Esophagus (tissue), 2 donors: ENCODE results near the gene ARMC8. TPM values are rescaled to one million over a fixed set of nuclear protein-coding genes. Genes with fewer than 3 reads are reported as not detected.

Source experiments
- H3K27ac ChIP-seq, 2 donors: one replicate each; pipeline ENCODE4 v1.5.1; 2013; ENCODE audit warnings: low read depth in 2 of 2, mild to moderate bottlenecking in 2 of 2, inconsistent platforms in 1 of 2, low read length in 1 of 2, moderate library complexity in 1 of 2
- H3K27me3 ChIP-seq, 2 donors: one replicate each; pipeline ENCODE4 v1.6.1; 2013; ENCODE audit warnings: low read length in 2 of 2, control low read depth in 1 of 2, mild to moderate bottlenecking in 1 of 2; ENCODE audit not compliant: insufficient read depth in 2 of 2, control insufficient read depth in 1 of 2
- H3K36me3 ChIP-seq, 2 donors: one replicate each; pipeline ENCODE4 v1.6.1; 2013; ENCODE audit warnings: low read length in 1 of 2; ENCODE audit not compliant: control insufficient read depth in 2 of 2, insufficient read depth in 2 of 2
- H3K4me1 ChIP-seq, 2 donors: one replicate each; pipeline ENCODE4 v1.6.1; 2013; ENCODE audit warnings: low read length in 1 of 2; ENCODE audit not compliant: control insufficient read depth in 2 of 2, insufficient read depth in 2 of 2
- H3K4me3 ChIP-seq, 2 donors: one replicate each; pipeline ENCODE4 v1.5.1; 2013; ENCODE audit warnings: low read length in 2 of 2, mild to moderate bottlenecking in 2 of 2, low read depth in 1 of 2, moderate library complexity in 1 of 2
- H3K9me3 ChIP-seq, 2 donors: one replicate each; pipeline ENCODE4 v1.6.1; 2013; ENCODE audit warnings: mild to moderate bottlenecking in 2 of 2, low read depth in 1 of 2, low read length in 1 of 2, moderate library complexity in 1 of 2; ENCODE audit not compliant: control insufficient read depth in 2 of 2, insufficient read depth in 1 of 2
- WGBS, 2 donors: extraction: QIAGEN DNeasy Blood & Tissue Kit; methylation state at CpG; one replicate each; pipeline ENCODE4 v1.1.7; 2013; 5-methylcytosine and 5-hydroxymethylcytosine counted together
- polyA plus RNA-seq, 2 donors: library from polyadenylated mRNA; stranded (reverse); fragments of 200-250 nt; gene quantifications; one replicate each; pipeline ENCODE4 v1.2.3, GENCODE V29; 2013
- donor health status: healthy with polysubstance abuse.
- donor health status: Bipolar disorder and iron deficiency.

ARMC8 gene
- polyA plus RNA-seq, 2 donors: 10.5 to 14.5 TPM

GRCh38 chr3:138308783-138309182, 121.7 kb downstream of the ARMC8 start:
- Histone ChIP-seq H3K27me3 (no peaks in the 10 kb centered on the region), H3K27ac (no peak overlapping the region), H3K9me3 (peaks cover 0 to 3% of the 10 kb centered on the region in 2 donors), H3K4me3 (no peak overlapping the region), H3K36me3 (no peaks in the 10 kb centered on the region), H3K4me1 (no peaks in the 10 kb centered on the region)

GRCh38 chr3:138310494-138310893, 123.4 kb downstream of the ARMC8 start:
- no peak overlapping the region for H3K27ac ChIP-seq
- H3K4me3 ChIP-seq: no peak overlapping the region
- H3K36me3 ChIP-seq: no peaks in the 10 kb centered on the region
- H3K27me3 ChIP-seq: no peaks in the 10 kb centered on the region
- H3K9me3 ChIP-seq: peaks cover 0 to 3% of the 10 kb centered on the region in 2 donors
- 81 to 86% methylated on average over 4 of the region's 4 CpGs for WGBS, 2 donors
- no peaks in the 10 kb centered on the region for H3K4me1 ChIP-seq

GRCh38 chr3:138314751-138315150, 127.7 kb downstream of the ARMC8 start:
- no peaks in the 10 kb centered on the region for H3K36me3 ChIP-seq
- WGBS, 2 donors: 39 to 40% methylated on average over 1 of the region's 1 CpG
- H3K9me3 ChIP-seq: no peaks in the 10 kb centered on the region
- H3K27me3 ChIP-seq: no peaks in the 10 kb centered on the region
- H3K27ac ChIP-seq: no peak overlapping the region
- H3K4me1 ChIP-seq: no peaks in the 10 kb centered on the region
- H3K4me3 ChIP-seq: no peak overlapping the region

- H3K36me3 ChIP-seq: no peaks in the 10 kb centered on the region
- H3K27ac ChIP-seq: no peak overlapping the region
- no peak overlapping the region for H3K4me3 ChIP-seq
- H3K4me1 ChIP-seq: no peaks in the 10 kb centered on the region
- H3K9me3 ChIP-seq: no peaks in the 10 kb centered on the region
- no peaks in the 10 kb centered on the region for H3K27me3 ChIP-seq
- WGBS, 2 donors: 89 to 100% methylated on average over 1 of the region's 1 CpG
These were observed 130.6 kb downstream of the ARMC8 start for GRCh38 chr3:138317687-138318086.

GRCh38 chr3:138323971-138324370, 136.9 kb downstream of the ARMC8 start:
- Histone ChIP-seq H3K27me3 (no peaks in the 10 kb centered on the region), H3K27ac (no peak overlapping the region), H3K4me3 (no peak overlapping the region), H3K9me3 (no peaks in the 10 kb centered on the region), H3K36me3 (no peaks in the 10 kb centered on the region), H3K4me1 (peaks cover 0 to 2% of the 10 kb centered on the region in 2 donors)
- WGBS, 2 donors: 42 to 56% methylated on average over 4 of the region's 4 CpGs

- H3K4me3 ChIP-seq: no peak overlapping the region
- H3K27ac ChIP-seq: no peak overlapping the region
- H3K27me3 ChIP-seq: no peaks in the 10 kb centered on the region
- H3K4me1 ChIP-seq: peaks cover 8% of the 10 kb centered on the region in 2 donors
- H3K36me3 ChIP-seq: no peaks in the 10 kb centered on the region
- no peaks in the 10 kb centered on the region for H3K9me3 ChIP-seq
These were observed 138.9 kb downstream of the ARMC8 start for GRCh38 chr3:138325990-138326389.

GRCh38 chr3:138326866-138327595, 139.9 kb downstream of the ARMC8 start:
- WGBS, 2 donors: 83 to 88% methylated on average over 12 of the region's 12 CpGs
- peaks cover 8% of the 10 kb centered on the region in 2 donors for H3K4me1 ChIP-seq
- peak overlapping the region in 1 of 2 donors; percentile 33 for H3K27ac ChIP-seq
- H3K9me3 ChIP-seq: no peaks in the 10 kb centered on the region
- H3K4me3 ChIP-seq: no peak overlapping the region
- no peaks in the 10 kb centered on the region for H3K36me3 ChIP-seq
- no peaks in the 10 kb centered on the region for H3K27me3 ChIP-seq

- no peaks in the 10 kb centered on the region for H3K9me3 ChIP-seq
- H3K4me1 ChIP-seq: peaks cover 7 to 8% of the 10 kb centered on the region in 2 donors
- no peak overlapping the region for H3K4me3 ChIP-seq
- H3K27ac ChIP-seq: no peak overlapping the region
- no peaks in the 10 kb centered on the region for H3K36me3 ChIP-seq
- no peaks in the 10 kb centered on the region for H3K27me3 ChIP-seq
- WGBS, 2 donors: 64 to 78% methylated on average over 4 of the region's 4 CpGs
These were observed 140.7 kb downstream of the ARMC8 start for GRCh38 chr3:138327831-138328230.

GRCh38 chr3:138328341-138328740, 141.2 kb downstream of the ARMC8 start:
- 39 to 45% methylated on average over 2 of the region's 2 CpGs for WGBS, 2 donors
- Histone ChIP-seq H3K27ac (no peak overlapping the region), H3K36me3 (no peaks in the 10 kb centered on the region), H3K4me1 (peaks cover 6 to 8% of the 10 kb centered on the region in 2 donors), H3K4me3 (no peak overlapping the region), H3K9me3 (no peaks in the 10 kb centered on the region), H3K27me3 (no peaks in the 10 kb centered on the region)
